Transverse colon (tissue), 3 donors: ENCODE data around the gene SHOC1.

Experiments used
- CTCF ChIP-seq, 5 experiments: fragments of 200-600 bp in 3 of 5; fragments of 450-650 bp in 2 of 5; sonication (generic) in 3 of 5; IDR thresholded peaks; 1 replicate in 2 of 5; 2 replicates in 3 of 5; pipeline ENCODE4 v1.5.1; 2016 to 2017; ENCODE audit warnings: antibody characterized with exemption in 5 of 5, inconsistent platforms in 3 of 5, mild to moderate bottlenecking in 2 of 5, moderate library complexity in 1 of 5
- POLR2A ChIP-seq: fragments of 450-650 bp; IDR thresholded peaks from one replicate; pipeline ENCODE4 v1.6.1; 2016; ENCODE audit warnings: antibody characterized with exemption, mild to moderate bottlenecking, moderate library complexity

- TF ChIP-seq CTCF (IDR thresholded peaks at IDR 0.05) (no peak), POLR2A (no peak)
Observed at GRCh38 chr9:111815285-111816070, 20.7 kb upstream of the SHOC1 start.
